Karpas-422 (cell line): Measurements from ENCODE around the gene FAM131C. TPM values are rescaled to one million over a fixed set of nuclear protein-coding genes. Genes with fewer than 3 reads are reported as not detected.
"Not testable (repeated sequence)": the region's sequence is repeated elsewhere in the genome, so short reads cannot be mapped to it uniquely, and the experiment has no call there.

Experiments used
- DNase-seq: peaks from one replicate; pipeline ENCODE4 v3.0.0-alpha.2; 2015
- H2AFZ ChIP-seq: fragments of 200-600 bp; sonication (generic); 2 replicates; pipeline ENCODE4 v1.6.1; 2014; ENCODE audit warnings: antibody characterized with exemption, low read length, mixed read lengths
- H3K27ac ChIP-seq: fragments of 200-600 bp; sonication (generic); 2 replicates; pipeline ENCODE4 v1.5.1; 2014; ENCODE audit warnings: mild to moderate bottlenecking, low read length, moderate library complexity
- H3K27me3 ChIP-seq: fragments of 200-600 bp; sonication (generic); 2 replicates; pipeline ENCODE4 v1.6.1; 2014; ENCODE audit warnings: low read length, mixed read lengths
- H3K36me3 ChIP-seq: fragments of 200-600 bp; sonication (generic); 2 replicates; pipeline ENCODE4 v1.6.1; 2014; ENCODE audit warnings: low read length, mixed read lengths; ENCODE audit not compliant: insufficient read depth
- H3K4me1 ChIP-seq: fragments of 200-600 bp; sonication (generic); 2 replicates; pipeline ENCODE4 v1.6.1; 2014; ENCODE audit warnings: mild to moderate bottlenecking, low read length, mixed read lengths
- H3K4me2 ChIP-seq: fragments of 200-600 bp; sonication (generic); 2 replicates; pipeline ENCODE4 v1.6.1; 2014; ENCODE audit warnings: low read length, low read depth, mild to moderate bottlenecking; ENCODE audit not compliant: poor library complexity, severe bottlenecking
- H3K4me3 ChIP-seq: fragments of 200-600 bp; sonication (generic); 2 replicates; pipeline ENCODE4 v1.5.1; 2014; ENCODE audit warnings: mild to moderate bottlenecking, antibody characterized with exemption, low read length, mixed read lengths
- H3K79me2 ChIP-seq: fragments of 200-600 bp; sonication (generic); 2 replicates; pipeline ENCODE4 v1.6.1; 2014; ENCODE audit warnings: mild to moderate bottlenecking, low read length, mixed read lengths
- H3K9ac ChIP-seq: fragments of 200-600 bp; sonication (generic); 2 replicates; pipeline ENCODE4 v1.6.0; 2014; ENCODE audit warnings: low read length
- H3K9me2 ChIP-seq: fragments of 200-600 bp; sonication (generic), shearing (Covaris generic); replicated peaks from 2 replicates; pipeline ENCODE4 v1.6.0; 2014; ENCODE audit warnings: mild to moderate bottlenecking, low read length, moderate library complexity; ENCODE audit not compliant: insufficient read depth
- H3K9me3 ChIP-seq: fragments of 300-700, 200-600 bp; sonication (generic); 2 replicates; pipeline ENCODE4 v1.6.1; 2014; ENCODE audit warnings: low read length, mixed read lengths
- H4K20me1 ChIP-seq: fragments of 200-600 bp; sonication (generic); 2 replicates; pipeline ENCODE4 v1.6.1; 2014; ENCODE audit warnings: mild to moderate bottlenecking, antibody characterized with exemption, low read length, low read depth; ENCODE audit not compliant: insufficient read depth
- total RNA-seq: library from RNA; depleted of rRNA; stranded (reverse); fragments of >200 nt; shearing (Covaris generic); gene quantifications from 2 replicates; pipeline ENCODE4 v1.2.3, GENCODE V29; 2014; ENCODE audit warnings: low replicate concordance

Gene FAM131C
- total RNA-seq, 1 experiment from 2014 or later = not detected

GRCh38 chr1:16064536-16065268, 8.7 kb downstream of the FAM131C start:
- Histone ChIP-seq H3K9ac (no peak overlapping the region), H3K27ac (no peak overlapping the region), H3K27me3 (no peaks in the 10 kb centered on the region), H4K20me1 (no peaks in the 10 kb centered on the region), H3K4me1 (peaks cover 26% of the 10 kb centered on the region), H3K4me2 (no peak overlapping the region), H3K9me3 (no peaks in the 10 kb centered on the region), H3K9me2 (no peaks in the 10 kb centered on the region), H3K4me3 (no peak overlapping the region), H3K36me3 (no peaks in the 10 kb centered on the region), H2AFZ (no peak overlapping the region), H3K79me2 (no peaks in the 10 kb centered on the region)
- DNase-seq = no peak

GRCh38 chr1:16063921-16064320, 9.5 kb downstream of the FAM131C start:
- Histone ChIP-seq H2AFZ (no peak overlapping the region), H3K9me3 (no peaks in the 10 kb centered on the region), H3K27me3 (no peaks in the 10 kb centered on the region), H3K79me2 (no peaks in the 10 kb centered on the region), H3K9me2 (no peaks in the 10 kb centered on the region), H3K4me3 (no peak overlapping the region), H3K27ac (no peak overlapping the region), H3K36me3 (no peaks in the 10 kb centered on the region), H3K4me2 (no peak overlapping the region), H3K4me1 (peaks cover 26% of the 10 kb centered on the region), H4K20me1 (no peaks in the 10 kb centered on the region), H3K9ac (no peak overlapping the region)
- no peak for DNase-seq

- H3K4me2 ChIP-seq = no peak overlapping the region
- H3K27ac ChIP-seq = no peak overlapping the region
- no peak overlapping the region for H3K4me3 ChIP-seq
- DNase-seq = no peak
- no peaks in the 10 kb centered on the region for H3K9me3 ChIP-seq
- H3K27me3 ChIP-seq = no peaks in the 10 kb centered on the region
- H3K9ac ChIP-seq = no peak overlapping the region
- no peaks in the 10 kb centered on the region for H3K9me2 ChIP-seq
- H2AFZ ChIP-seq = no peak overlapping the region
- no peaks in the 10 kb centered on the region for H4K20me1 ChIP-seq
- H3K36me3 ChIP-seq = no peaks in the 10 kb centered on the region
- no peaks in the 10 kb centered on the region for H3K79me2 ChIP-seq
- H3K4me1 ChIP-seq = peaks cover 26% of the 10 kb centered on the region
Measured at GRCh38 chr1:16063226-16063829, 10.1 kb downstream of the FAM131C start.

GRCh38 chr1:16062687-16063075, 10.8 kb downstream of the FAM131C start:
- H3K4me2 ChIP-seq, H3K9ac ChIP-seq, DNase-seq, H2AFZ ChIP-seq, H4K20me1 ChIP-seq, H3K79me2 ChIP-seq, H3K36me3 ChIP-seq, H3K27me3 ChIP-seq, H3K27ac ChIP-seq, H3K9me3 ChIP-seq, H3K4me3 ChIP-seq, H3K9me2 ChIP-seq: not testable (repeated sequence)
- H3K4me1 ChIP-seq = peaks cover 26% of the 10 kb centered on the region

GRCh38 chr1:16061989-16062686, 11.3 kb downstream of the FAM131C start:
- not testable (repeated sequence) for H3K9ac ChIP-seq, H3K36me3 ChIP-seq, H4K20me1 ChIP-seq, H3K27ac ChIP-seq, DNase-seq, H3K4me3 ChIP-seq, H3K9me2 ChIP-seq, H3K27me3 ChIP-seq, H2AFZ ChIP-seq, H3K9me3 ChIP-seq, H3K4me2 ChIP-seq, H3K79me2 ChIP-seq
- peaks cover 21% of the 10 kb centered on the region for H3K4me1 ChIP-seq

- H3K36me3 ChIP-seq = no peaks in the 10 kb centered on the region
- no peaks in the 10 kb centered on the region for H3K9me3 ChIP-seq
- peak; percentile 75 for DNase-seq
- H3K27ac ChIP-seq = no peak overlapping the region
- peak overlapping the region; percentile 35 for H3K4me2 ChIP-seq
- no peak overlapping the region for H3K4me3 ChIP-seq
- no peaks in the 10 kb centered on the region for H3K79me2 ChIP-seq
- no peaks in the 10 kb centered on the region for H4K20me1 ChIP-seq
- no peaks in the 10 kb centered on the region for H3K27me3 ChIP-seq
- H3K9me2 ChIP-seq = no peaks in the 10 kb centered on the region
- no peak overlapping the region for H2AFZ ChIP-seq
- H3K4me1 ChIP-seq = peaks cover 12% of the 10 kb centered on the region
- no peak overlapping the region for H3K9ac ChIP-seq
Measured at GRCh38 chr1:16061266-16061665, 12.2 kb downstream of the FAM131C start.

GRCh38 chr1:16058394-16059120, 14.9 kb downstream of the FAM131C start:
- H3K27ac ChIP-seq, H3K4me3 ChIP-seq, H3K79me2 ChIP-seq, H3K9me2 ChIP-seq, H3K27me3 ChIP-seq, H3K9me3 ChIP-seq, H3K36me3 ChIP-seq, DNase-seq, H3K9ac ChIP-seq, H2AFZ ChIP-seq, H4K20me1 ChIP-seq, H3K4me2 ChIP-seq: not testable (repeated sequence)
- peaks cover 13% of the 10 kb centered on the region for H3K4me1 ChIP-seq

GRCh38 chr1:16057314-16057915, 16.0 kb downstream of the FAM131C start:
- not testable (repeated sequence) for H3K79me2 ChIP-seq, H3K9ac ChIP-seq, H3K4me3 ChIP-seq, H3K27me3 ChIP-seq, H4K20me1 ChIP-seq, H3K9me3 ChIP-seq, H3K4me2 ChIP-seq, H3K9me2 ChIP-seq, H3K27ac ChIP-seq, DNase-seq, H2AFZ ChIP-seq, H3K36me3 ChIP-seq
- H3K4me1 ChIP-seq = peaks cover 13% of the 10 kb centered on the region
